NCI-H2196 (cell line): ENCODE results near the gene SDC1.
"Not testable (repeated sequence)": the region's sequence is repeated elsewhere in the genome, so short reads cannot be mapped to it uniquely, and the experiment has no call there.

Experiments
- DNase-seq: peaks from one replicate; lab custom pipeline; 2025; ENCODE audit not compliant: unreplicated experiment; lab: John Stamatoyannopoulos, UW

SDC1 gene

DNA sequence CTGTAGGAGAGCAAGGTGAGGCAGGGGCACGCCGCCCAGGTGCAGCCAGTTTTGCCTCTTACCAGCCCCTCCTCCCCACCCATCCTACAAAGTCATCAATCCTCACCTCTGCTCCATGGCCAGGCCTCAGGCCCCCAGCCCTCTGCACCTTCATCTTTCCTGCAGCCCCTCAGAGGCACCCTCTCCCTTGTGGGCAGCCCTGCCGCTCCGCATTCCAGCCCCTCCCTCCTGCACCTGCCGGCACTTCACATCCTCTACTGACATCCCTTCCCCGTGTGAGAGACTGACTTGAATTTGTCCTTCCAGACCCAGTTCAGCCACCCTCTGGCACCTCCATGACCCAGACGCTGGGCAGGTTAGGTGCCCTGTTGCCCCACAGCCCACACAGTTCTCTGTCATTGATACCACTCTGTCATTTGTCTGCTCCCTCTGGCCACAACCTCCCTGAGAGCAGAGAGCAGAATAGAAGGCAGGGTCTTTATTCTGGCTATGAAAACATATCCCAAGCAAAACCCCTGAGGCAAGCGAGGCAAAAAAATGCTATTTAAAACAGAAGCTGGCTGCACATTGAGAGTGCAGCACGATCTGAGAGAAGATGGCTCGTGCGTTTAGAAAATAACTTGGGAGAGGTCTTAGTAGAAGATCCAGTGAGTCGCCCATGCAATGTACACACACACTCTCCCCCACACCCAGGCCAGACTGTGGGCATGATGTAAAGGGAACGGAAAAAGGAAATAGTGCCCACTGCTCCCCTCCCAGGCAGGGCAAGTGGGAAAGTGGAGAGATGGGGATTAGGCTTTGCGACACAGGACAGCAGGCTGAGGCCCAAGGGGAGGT is 25.9 kb downstream of the SDC1 start:
- DNase-seq = no peak

DNA sequence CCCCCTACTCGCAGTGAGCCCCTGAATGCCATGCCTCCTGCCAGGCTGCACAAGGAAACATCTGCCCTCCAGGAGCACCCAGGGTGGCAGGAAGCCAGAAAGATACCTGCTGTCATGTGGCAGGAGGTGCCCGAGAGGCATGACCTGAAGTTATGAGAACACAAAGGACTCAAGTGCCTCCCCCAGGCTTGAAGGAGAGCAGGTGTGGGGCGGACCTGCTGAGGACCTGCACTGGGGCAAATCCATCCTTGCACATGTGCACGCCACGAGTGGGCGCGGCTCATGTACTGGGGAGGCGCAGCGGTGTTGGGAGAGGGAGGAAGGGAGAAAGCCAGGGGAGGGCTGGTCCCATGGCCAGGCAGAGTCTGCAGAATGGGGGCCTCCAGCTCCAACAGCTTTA is 26.9 kb downstream of the SDC1 start:
- DNase-seq = peak; percentile 88

DNA sequence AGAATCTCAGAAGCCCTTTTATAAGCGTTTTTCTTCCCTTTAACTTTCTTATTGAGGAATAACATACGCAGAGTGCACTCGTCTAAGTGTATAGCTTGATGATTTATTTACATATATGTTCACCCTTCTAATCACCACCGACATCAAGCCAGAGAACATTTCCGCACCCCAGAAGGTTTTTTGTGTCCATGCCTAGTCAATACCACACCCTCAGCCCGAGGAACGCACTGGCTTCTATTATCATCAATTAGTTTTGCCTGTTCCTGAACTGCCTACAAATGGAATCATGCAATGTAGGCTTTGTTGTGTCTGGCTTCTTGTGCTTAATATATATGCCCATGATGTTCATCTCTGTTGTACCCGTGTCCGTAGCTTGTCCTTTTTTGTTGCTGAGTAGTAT is 27.7 kb downstream of the SDC1 start:
- no peak for DNase-seq

DNA sequence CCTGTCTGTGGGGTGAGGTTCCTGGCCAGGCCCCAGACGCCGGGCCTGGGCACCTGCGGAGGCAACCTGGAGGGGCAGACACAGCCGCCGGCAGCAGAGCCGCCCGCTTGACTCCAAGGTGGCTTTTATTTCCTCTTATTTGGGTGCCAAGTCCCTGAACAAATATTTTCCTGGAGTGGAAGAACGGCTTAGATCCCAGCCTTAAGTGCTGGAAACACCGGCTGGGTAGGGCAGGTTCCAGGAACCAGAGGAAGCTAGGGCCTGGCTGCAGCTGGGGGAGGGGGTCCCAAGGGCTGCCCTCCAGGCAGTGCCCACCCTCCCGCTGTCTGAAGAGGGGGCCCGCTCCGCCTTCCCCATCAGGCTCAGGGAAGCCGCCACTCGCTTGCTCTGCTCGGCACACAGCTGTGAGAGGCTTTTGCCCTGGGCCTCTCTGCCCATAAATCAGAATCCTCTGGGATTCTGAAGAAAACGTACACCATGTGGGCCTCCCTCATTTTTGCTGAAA is 28.2 kb downstream of the SDC1 start:
- peak; percentile 51 for DNase-seq

DNA sequence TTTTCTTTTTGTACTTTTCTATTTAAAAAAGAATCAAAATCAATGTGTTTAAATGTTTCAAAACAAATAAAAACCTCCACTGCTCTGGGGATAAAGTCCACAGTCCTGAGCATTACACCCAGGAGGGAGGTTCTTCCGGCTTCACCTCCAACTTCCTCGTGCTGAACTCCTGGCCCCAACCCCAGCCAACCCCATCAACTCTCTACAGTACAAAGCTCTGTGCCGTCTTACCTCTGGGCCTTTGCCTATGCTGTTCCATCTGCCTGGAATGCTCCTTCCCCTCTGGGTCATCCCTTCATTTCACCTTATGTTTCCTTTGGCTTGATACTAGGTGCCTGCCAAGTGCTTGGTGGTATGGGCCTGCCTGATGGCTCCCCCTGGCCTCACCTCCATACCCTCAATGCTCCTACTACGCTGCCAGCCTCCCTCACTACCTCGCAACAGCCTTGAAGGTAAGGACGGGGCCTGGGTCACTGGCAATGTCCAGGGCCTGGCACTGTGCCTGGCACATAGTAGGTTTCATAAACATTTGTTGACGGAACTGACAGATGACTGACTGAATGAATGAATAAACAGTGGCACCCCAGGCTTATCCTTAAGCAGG is 28.8 kb downstream of the SDC1 start:
- no peak for DNase-seq

DNA sequence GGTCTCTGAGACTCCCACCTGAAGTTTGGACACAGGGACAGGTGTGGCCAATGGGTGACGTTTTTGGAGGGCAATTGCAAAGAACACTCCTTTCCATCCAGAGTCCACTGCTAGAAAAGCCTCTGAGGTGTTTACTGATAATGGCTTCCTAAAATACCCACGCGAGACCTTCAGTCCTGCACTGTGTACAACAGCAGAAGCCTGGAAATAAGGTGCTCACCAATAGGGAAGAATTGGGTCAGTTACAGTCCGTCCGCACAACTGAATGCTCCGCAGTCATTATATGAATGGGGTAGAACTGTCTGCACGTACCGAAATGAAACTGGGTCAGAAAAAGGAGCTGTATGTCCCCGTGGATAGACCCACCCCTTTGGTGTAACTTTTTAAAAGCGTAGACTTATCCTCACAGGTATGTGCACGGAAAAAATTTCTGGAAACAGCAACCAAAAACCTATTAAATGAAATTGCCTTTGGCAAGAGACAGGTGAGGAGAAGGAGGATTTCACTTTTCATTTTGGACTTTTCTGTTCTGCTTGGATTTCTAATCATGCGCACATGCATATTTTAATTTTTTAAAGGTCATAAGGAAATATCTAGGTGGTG is 29.4 kb downstream of the SDC1 start:
- DNase-seq = no peak

DNA sequence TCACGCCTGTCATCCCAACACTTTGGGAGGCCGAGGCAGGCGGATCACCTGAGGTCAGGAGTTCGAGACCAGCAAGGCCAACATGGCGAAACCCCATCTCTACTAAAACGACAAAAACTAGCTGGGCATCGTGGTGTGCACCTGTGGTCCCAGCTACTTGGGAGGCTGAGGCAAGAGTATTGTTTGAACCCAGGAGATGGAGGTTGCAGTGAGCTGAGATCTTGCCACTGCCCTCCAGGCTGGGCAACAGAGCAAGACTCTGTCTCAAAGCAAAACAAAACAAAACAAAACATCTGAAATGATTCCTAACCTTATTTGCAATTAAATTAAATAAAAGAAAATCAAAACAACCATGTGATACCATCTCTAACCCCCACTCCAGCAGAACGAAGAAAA is 29.9 kb downstream of the SDC1 start:
- not testable (repeated sequence) for DNase-seq

DNA sequence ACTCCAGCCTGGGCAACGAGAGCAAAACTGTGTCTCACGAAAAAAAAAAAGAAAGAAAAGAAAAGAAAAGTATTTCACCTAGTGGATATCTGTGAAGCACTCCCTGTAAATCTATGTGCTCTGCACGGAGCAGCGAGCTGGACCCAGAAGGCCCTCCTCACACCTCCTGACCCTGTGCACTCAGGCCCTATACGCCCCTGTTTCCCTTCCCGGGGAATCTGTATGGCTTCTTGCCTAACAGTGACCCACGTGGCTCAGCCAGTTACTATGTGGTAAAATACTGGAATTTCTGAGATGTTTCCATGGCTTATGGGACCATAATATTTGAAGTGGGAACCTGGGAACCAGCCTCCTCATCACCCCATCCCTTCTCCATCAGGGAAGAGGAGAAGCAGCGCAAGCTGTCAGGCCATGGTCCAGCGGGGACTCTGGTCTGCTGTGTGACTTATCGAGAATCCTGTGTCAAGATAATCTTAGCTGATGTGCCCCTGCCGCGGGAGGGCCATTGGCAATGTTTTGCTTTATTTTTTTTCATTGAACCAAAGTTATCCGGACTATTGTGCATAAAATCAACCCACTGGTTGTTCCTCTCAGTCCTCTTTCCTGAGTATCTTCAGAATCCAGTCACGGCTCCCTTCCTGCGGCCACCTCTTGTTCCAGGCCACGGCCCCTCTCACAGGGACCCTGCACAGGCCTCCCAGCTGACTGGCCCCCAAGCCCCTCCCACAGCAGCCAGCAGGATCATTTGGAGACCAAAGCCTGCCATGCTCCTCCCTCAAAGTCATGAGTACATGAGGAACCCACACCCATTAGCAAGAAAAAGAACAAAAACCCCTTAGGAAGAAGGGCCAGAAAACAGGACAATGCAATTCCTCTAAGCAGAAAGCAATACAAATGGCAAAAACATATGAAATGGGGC is 30.6 kb downstream of the SDC1 start:
- no peak for DNase-seq

DNA sequence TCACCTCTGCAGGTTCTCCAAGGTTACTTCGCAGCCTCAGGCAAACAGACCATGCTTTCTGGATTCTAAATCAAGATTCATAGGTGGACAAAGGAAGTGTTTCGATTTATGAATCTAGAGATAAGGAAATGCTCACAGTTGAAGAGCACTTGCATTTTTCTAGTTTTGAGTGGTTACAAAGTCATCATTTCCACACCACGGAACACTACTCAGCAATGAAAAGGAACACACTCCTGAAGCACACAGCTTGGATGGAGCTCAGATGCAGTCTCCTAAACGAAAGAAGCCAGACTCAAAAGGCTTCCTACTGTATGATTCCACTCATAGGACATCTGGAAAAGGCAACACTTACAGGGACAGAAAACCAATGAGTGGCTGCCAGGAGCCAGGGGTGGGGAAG is 31.7 kb downstream of the SDC1 start:
- no peak for DNase-seq

DNA sequence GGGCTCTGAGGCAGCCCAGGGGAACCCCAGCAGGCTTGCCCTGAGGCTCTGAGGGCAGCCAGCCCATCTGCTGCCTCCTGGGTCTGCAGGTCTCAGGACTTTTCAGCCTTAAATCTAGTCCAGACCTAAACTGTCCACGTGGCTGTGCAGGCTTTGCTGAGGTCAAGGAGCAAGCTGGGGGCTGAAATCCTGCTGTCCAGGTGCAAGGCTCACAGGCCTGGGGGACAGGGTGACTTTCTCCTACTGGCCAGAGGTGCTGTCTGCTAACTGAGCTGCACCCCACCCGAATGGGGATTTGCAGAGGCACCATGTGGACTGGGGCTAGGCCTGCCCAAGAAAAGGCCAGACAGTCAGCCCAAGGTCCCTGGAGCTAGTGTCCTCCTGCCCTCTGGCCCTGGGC is 32.1 kb downstream of the SDC1 start:
- DNase-seq = no peak

DNA sequence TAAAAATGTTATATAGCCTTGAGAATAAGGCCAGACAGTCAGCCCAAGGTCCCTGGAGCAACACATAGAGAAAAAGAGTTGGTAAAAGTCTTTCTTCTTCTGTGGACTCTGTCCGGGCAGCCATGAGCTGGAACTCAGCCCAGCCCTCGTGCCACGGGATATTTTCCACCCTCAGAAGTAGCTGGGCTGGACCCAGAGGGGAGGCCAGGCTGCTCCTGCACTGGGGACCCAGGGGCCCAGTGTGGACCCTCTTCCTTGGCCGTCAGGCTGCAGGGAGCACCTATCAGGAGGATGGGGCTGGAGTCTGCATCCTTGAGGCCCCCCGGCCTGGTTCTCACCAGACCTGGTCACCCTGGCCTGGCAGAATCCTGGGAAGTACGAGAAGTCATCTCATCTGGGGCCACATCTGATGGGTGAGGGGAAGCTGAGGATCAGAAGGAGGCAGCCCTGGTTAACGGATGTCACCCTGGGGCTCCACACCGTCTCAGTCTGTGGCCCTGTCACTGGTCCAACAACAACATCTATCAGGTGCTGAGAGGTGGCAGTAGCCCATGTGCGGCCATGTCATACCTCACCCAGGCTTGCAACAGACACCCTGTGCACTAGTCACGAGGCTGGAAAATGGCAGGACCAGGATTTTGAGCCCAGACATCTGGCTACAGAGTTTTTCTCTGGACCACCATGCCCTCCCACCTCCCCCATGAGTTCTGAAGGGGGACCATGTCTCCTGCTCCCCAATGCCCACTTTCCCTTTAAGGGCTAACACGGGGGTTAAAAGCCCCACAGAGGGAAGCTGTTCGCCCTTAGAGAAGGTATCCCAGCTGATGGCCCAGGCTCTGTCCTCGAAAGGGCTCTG is 33.0 kb downstream of the SDC1 start:
- DNase-seq = no peak

DNA sequence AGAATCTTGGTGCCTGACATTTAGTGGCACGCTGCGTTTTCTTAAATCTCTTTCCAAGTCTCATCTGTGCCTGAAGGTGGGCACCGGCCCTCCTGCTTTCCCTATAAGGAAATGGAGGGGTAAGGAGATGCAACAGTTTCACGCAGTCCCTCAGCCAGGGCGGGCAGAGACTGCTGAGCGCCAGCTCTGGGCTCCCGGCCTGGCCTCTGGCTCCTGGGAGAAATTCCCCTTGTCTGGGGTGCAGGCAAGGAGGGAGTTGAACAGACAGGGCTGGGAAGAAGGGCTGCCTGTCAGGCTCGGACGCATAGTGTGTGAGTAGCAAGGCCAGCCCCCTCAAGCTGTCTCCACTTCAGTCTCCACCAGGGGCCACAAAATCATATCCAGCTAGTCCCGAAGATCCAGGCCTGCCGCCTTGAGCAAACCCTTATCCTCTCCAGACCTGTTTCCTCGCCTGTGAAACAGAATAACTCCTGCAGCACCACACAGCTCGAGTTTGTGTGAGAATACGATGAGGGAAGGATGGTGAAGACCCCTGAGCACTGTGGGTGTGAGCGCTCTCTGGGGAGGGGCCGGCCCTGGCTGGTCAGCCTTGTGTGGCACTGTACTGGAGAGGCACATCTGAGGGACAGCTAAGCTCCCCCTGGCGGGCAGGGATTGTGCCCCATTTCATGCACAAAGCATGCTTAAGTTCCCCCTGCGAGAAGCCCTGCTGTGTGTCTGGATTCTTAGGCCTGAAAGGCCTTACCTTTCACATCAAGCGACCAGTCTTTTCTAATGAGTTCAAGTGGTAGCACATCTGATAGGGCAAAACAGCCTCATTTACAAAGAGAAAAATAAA is 33.8 kb downstream of the SDC1 start:
- DNase-seq = no peak

DNA sequence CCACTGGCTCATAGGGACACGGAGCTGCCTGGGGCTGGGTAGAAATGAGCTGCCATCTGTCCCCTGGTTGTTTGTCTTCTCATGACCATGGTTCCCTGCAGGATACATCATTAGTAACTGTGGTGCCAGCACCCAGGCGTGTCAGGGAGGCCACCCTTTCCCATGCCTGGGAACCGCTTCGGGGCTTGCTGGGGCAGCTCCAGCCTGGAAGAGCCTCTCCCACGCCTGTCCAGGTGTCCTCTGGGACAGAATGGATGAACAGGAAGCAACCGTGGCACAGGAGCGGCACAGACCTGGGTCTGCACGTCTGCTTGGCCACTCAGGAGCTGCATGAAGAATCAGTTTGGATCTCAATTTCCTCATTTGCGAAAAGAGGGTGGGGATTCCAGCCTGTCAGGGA is 34.8 kb downstream of the SDC1 start:
- no peak for DNase-seq

DNA sequence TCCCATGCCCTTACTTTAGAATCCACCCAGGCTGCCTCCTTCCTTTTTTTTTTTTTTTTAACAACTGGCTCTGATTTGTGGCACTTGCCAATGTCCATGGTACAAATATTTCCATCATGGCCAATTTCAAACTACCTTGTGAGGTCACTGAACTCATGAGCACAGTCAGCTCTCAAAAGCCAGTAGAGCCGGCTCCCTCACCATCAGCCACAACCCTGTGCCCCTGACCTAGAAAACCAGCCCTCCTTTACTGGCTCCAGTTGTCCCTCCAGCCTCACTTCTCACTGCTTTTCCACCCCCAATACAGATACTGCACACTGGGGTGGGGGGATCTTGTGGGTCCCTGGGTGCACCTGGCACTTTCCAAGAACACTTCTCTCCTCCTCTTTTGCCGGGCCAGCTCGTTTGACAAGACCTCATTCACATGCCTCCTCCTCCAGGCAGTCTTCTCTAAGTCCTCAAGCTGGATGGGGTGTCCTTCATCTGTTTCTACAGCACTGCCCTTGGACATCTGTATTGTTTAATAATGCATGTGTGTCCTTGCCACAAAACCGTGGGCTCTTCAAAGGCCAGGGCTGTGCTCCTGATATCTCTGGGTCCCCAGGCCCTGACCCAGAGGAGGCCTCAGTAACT is 35.5 kb downstream of the SDC1 start:
- DNase-seq = no peak

DNA sequence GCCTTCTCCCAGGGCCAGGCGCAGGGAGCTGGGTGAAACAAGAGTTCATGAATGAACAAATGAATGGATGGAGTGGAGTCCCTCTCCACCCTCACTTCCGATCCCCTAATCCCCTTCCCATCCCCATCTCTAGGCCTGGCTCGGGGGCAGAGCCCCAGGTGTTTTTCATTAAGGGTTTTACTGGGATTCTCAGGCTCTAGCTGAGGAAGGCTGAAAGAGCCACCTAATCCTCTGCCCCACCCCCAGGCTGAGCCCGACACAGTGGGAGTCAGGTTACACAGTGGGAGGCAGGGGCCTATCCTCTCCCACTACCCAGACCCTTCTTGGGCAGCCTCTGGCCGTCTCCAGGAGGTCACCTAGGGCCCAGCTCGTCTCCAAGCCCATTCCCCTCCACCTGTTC is 36.1 kb downstream of the SDC1 start:
- DNase-seq = no peak

DNA sequence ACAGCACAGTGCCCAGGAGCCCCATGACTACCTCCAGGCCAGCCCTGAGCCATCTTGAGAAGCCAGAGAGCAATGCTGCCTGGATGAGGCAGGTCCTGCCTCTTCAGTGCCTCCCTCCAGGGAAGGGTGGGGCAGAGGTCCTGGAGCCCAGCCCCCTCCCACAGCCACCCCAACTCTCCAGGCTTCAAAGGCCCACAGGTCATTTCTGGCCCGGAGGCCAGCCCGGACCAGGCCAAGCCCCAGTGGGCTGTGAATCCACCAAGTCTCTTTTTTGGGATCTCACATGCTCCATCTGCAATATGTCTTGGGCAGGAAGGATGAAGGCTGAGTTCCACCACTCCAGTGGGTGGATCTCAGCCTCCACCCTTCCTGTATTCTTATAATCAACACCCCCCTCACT is 36.7 kb downstream of the SDC1 start:
- DNase-seq = no peak

DNA sequence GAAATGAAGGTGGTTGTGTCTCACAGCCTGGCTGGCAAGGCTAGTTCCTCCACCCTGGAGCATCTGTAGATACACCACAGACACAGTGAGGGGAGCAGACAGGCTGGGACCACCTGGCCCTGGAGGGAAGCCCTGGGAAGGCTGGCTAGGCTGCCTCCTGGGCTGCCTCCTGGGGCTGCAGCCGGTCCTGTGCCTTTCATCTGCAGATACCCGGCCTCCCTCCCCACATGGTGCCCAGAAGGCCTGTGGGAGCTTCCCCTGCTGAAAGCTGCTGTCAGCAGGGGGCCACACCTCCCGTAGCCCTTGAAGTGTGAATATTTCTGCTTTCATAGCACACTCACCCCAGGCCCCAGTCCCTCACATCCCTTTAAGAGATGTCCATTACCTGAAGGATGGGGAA is 37.6 kb downstream of the SDC1 start:
- DNase-seq = no peak

DNA sequence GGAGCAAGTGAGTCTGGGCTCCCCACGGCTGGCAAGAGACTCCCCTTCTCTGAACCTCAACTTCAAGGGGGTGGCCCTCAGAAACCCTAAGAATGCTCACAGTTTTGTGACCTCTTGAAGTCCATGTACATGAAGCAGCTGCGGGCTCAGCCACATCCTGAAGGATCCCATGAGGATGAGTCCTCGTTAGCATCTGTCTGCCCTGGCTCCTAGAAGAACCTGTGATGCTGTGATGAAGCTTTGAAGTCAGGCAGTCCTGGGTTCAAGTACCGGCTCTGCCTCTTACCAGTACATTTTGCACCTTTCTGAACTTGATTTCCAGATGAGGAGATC is 38.1 kb downstream of the SDC1 start:
- DNase-seq = no peak
